ENCODE data around the gene AHDC1. TPM values are rescaled to one million over a fixed set of nuclear protein-coding genes. Genes with fewer than 3 reads are reported as not detected.

Gene AHDC1
- total RNA-seq, 4 donors from 2014 or later: 7.5 to 12.9 (median 8.2) TPM

- TF ChIP-seq CTCF (IDR thresholded peaks at IDR 0.05): no peak
- DNase-seq (ENCODE audit: low spot score) (no peak), ATAC-seq (ENCODE audit: low FRiP score) (no peak)
These were observed 78.4 kb downstream of the AHDC1 start for GRCh38 chr1:27525296-27526272.

- TF ChIP-seq CTCF (IDR thresholded peaks at IDR 0.05): no peak
- no peak for ATAC-seq (ENCODE audit: low FRiP score)
These were observed 80.5 kb downstream of the AHDC1 start for GRCh38 chr1:27523337-27524020.

GRCh38 chr1:27522432-27523336 is 81.3 kb downstream of the AHDC1 start:
- ATAC-seq (ENCODE audit: low FRiP score): no peak
- TF ChIP-seq CTCF (IDR thresholded peaks at IDR 0.05): no peak
- no peak for DNase-seq (ENCODE audit: low spot score)

More at GRCh38 chr1:27523337-27524020, 80.5 kb downstream of the AHDC1 start:
- DNase-seq (ENCODE audit: low spot score): no peak

- ATAC-seq (ENCODE audit: low FRiP score) (no peak), DNase-seq (ENCODE audit: low spot score) (no peak)
- TF ChIP-seq CTCF (IDR thresholded peaks at IDR 0.05): no peak
These were observed 82.0 kb downstream of the AHDC1 start for GRCh38 chr1:27521861-27522431.

GRCh38 chr1:27521336-27521831 is 82.6 kb downstream of the AHDC1 start:
- DNase-seq (ENCODE audit: low spot score) (no peak), ATAC-seq (ENCODE audit: low FRiP score) (no peak)

More at GRCh38 chr1:27521336-27521831, 82.6 kb downstream of the AHDC1 start:
- no peak for TF ChIP-seq CTCF (IDR thresholded peaks at IDR 0.05)
